Measurements from ENCODE around the gene TRIM62.

GRCh38 chr1:33123266-33123665 is 58.6 kb downstream of the TRIM62 start:
- TF ChIP-seq CTCF (IDR thresholded peaks at IDR 0.05) (no peak), POLR2A (IDR thresholded peaks at IDR 0.05) (no peak)
